Brain pericyte (primary cell): ENCODE data around the gene ITPR2.
A peak's percentile ranks its signal among the peaks of the same experiment; 100 is the strongest.
"Not testable (repeated sequence)": the region's sequence is repeated elsewhere in the genome, so short reads cannot be mapped to it uniquely, and the experiment has no call there.

Experiments
- DNase-seq: peaks from one replicate; pipeline ENCODE4 v3.0.0-alpha.2; 2012; ENCODE audit warnings: low read depth, low spot score

ITPR2 gene

DNA sequence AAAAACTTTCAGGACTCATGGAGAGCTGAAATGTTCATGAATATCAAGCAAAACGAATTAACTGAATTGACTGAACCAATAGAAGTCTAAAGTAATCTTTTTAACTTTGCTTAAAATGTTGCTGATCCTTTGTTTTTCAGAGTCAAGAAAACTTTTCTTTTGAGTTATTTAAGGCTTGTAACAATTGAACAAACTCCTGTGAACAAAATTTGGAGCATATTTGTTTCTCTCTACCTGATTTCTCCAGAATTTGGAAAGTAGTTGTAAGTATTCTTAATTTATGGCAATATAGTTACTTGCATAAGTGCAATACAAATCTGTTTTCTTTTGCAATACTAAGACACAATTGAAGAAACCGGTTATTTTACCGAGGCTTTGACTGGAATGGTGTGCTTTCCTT, 77.6 kb downstream of the ITPR2 start:
- DNase-seq: not testable (repeated sequence)

DNA sequence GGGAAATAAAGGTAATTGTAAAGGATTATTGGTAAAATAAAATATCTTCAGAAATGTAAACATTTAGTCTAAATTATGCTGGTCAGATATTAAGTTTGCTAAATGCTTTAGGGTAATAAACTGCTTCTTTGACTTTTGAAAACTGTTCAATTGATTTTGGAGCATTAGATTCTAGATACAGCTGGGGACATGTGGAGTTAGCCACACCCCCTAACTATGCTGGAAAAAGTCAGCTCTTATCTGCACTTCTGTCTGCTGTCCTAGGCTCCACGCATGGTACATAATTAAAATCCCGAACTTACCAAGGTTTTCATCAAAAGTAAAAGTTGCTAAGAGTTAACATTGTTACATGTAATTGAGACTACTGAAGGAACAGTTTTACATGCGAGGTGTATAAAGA, 78.8 kb downstream of the ITPR2 start:
- no peak for DNase-seq

GRCh38 chr12:26751179-26751578, 81.8 kb downstream of the ITPR2 start:
- DNase-seq: no peak

- no peak for DNase-seq
Observed at GRCh38 chr12:26750531-26751175, 82.3 kb downstream of the ITPR2 start.

- no peak for DNase-seq
Observed at GRCh38 chr12:26749781-26750180, 83.2 kb downstream of the ITPR2 start.

DNA sequence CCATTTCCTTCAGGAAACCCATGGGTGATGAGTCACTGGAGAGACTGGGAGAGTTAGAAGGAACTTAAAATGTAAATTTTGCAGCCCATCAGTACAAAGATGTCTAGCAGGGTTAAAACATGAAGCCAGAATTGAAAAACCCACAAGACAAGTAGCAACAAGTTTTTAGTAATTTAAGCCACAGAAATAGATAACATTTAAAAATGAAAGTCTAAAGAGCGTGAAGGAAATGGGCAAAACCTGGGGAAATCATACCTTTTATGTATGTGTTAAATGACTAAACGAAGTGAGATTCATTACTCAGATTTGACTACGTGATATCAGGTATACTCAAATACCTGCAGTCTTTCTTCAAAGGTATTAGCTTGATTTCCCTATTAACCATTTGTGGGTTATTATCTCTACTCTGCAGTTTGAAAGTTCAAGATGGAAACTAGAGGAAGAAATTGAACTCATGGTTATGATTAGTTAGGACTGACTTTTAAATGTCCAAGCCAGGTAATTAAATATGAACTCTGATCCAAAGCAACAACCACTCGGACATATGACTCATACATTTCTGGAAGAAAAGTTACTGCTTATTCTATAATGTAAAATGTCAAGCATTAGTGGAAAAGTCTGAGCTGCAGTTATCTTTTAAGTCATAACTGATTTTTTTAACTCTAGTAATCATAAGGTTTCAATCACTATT, 84.1 kb downstream of the ITPR2 start:
- no peak for DNase-seq

DNA sequence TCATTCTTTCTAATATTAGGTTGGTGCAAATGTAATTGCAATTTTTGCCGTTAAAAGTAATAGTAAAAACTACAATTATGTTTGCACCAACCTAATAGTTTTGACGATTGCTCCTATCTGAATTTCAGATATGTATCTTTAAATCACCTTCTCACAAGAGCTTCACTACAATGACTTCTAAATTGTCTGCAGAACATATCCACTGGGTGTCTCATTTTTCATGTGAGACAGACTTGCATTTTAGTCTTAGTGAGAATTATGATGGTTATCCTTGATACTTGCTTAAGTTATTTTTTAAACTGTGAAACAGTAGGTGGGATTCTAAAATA, 84.6 kb downstream of the ITPR2 start:
- DNase-seq: no peak

- DNase-seq: no peak
Observed at GRCh38 chr12:26746121-26746714, 86.8 kb downstream of the ITPR2 start.

GRCh38 chr12:26744697-26745440, 88.1 kb downstream of the ITPR2 start:
- DNase-seq: peak; percentile 61

GRCh38 chr12:26744042-26744626, 88.9 kb downstream of the ITPR2 start:
- no peak for DNase-seq

- no peak for DNase-seq
Observed at GRCh38 chr12:26741584-26742227, 91.3 kb downstream of the ITPR2 start.

GRCh38 chr12:26740991-26741390, 92.0 kb downstream of the ITPR2 start:
- DNase-seq: no peak

DNA sequence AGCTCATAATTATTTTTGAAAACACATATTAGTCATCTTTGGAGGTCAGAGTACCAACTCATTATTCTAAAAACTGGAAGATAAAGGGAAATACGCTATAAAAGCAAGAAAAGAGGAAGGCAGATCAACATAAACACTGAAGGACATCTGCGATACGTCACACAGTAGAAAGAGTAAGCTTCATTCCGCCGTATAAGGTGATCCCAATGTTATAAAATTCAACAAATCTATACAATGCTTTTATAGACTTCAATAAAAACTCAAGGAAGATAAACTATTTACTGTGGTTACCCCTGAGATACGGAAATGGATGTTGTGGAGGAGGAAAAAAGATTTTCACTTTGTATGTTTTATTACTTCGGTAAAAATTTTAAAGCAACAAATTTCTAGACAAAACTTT, 92.6 kb downstream of the ITPR2 start:
- DNase-seq: no peak

- DNase-seq: no peak
Observed at GRCh38 chr12:26737487-26738030, 95.4 kb downstream of the ITPR2 start.

- peak; percentile 67 for DNase-seq
Observed at GRCh38 chr12:26736563-26737486, 96.2 kb downstream of the ITPR2 start.

GRCh38 chr12:26735249-26735639, 97.8 kb downstream of the ITPR2 start:
- DNase-seq: no peak

DNA sequence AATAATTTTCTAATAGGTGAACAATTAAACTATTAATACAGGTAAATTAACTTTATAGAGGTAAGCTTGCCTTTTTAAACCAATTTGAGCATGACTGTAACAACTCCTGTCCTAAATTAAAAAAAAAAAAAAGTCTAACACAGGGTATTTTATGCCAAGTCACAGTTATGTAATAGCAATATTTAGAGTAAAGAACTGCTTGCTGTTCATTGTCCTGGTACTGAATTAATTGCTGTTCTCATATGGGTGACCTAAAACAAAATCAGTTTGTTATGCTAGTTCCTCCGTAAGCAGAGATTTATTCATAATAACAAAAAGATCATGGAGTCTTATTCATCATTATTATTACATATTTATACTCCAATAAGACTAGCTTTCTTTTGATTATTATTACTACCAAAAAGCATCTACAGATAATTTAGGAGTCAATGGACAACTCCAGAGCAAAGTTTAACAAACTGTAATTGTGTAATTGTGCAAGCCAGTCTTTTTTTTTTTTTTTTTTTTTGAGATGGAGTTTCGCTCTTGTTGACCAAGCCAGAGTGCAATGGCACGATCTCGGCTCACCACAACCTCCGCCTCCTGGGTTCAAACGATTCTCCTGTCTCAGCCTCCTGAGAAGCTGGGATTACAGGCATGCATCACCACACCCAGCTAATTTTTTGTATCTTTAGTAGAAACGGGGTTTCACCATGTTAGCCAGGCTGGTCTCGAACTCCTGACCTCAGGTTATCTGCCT, 98.3 kb downstream of the ITPR2 start:
- no peak for DNase-seq

- DNase-seq: no peak
Observed at GRCh38 chr12:26732005-26732908, 100.7 kb downstream of the ITPR2 start.
